Measurements from ENCODE around the gene SYT9. TPM values are rescaled to one million over a fixed set of nuclear protein-coding genes. Genes with fewer than 3 reads are reported as not detected.

Gene SYT9, protein sequence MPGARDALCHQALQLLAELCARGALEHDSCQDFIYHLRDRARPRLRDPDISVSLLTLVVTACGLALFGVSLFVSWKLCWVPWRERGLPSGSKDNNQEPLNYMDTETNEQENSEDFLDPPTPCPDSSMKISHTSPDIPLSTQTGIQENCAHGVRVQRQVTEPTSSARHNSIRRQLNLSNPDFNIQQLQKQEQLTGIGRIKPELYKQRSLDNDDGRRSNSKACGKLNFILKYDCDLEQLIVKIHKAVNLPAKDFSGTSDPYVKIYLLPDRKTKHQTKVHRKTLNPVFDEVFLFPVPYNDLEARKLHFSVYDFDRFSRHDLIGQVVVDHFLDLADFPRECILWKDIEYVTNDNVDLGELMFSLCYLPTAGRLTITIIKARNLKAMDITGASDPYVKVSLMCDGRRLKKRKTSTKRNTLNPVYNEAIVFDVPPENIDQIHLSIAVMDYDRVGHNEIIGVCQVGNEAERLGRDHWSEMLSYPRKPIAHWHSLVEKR
- not detected in 2 replicates for total RNA-seq

DNA sequence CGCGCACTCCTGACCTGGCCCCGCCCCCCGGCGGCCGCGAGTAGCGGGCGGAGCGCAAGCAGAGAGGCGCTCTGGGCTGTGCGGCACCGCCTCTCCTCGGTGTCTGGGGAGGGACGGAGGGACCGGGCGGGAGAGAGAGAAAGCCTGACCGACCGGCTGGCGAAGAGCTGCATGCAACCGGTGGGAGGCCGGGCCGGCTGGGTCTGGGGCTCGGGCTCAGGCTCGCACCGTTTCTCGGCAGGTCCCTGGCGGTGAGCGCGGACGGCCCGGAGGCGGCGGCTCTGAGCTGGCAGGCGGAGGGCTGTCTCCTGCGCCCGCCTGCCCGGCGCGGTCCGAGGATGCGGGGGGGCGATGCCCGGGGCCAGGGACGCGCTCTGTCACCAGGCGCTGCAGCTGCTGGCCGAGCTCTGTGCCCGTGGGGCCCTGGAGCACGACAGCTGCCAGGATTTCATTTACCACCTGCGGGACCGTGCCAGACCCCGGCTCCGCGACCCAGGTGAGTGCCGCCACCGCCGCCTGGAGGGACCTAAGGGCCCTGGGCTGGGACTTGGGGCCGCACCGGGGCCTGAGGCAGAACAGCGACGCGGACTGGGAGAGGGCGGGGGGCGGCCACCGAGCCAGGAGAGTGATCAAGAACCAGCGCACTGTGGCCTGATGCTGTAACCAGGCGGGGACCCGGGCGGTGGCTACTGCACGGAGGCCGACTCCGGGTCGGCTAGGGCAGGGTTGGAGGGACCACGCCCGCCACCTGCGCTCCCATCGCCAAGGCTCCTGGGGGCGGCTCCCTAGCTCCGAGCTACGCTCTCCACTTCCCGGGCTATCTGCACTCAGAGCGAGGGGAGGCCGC lies at the start of gene SYT9:
Gene SYT9 (plus strand): TSS at position 69 of the 847 bp plus-strand sequence. CDS start 283 bp downstream, at position 352.

DNA sequence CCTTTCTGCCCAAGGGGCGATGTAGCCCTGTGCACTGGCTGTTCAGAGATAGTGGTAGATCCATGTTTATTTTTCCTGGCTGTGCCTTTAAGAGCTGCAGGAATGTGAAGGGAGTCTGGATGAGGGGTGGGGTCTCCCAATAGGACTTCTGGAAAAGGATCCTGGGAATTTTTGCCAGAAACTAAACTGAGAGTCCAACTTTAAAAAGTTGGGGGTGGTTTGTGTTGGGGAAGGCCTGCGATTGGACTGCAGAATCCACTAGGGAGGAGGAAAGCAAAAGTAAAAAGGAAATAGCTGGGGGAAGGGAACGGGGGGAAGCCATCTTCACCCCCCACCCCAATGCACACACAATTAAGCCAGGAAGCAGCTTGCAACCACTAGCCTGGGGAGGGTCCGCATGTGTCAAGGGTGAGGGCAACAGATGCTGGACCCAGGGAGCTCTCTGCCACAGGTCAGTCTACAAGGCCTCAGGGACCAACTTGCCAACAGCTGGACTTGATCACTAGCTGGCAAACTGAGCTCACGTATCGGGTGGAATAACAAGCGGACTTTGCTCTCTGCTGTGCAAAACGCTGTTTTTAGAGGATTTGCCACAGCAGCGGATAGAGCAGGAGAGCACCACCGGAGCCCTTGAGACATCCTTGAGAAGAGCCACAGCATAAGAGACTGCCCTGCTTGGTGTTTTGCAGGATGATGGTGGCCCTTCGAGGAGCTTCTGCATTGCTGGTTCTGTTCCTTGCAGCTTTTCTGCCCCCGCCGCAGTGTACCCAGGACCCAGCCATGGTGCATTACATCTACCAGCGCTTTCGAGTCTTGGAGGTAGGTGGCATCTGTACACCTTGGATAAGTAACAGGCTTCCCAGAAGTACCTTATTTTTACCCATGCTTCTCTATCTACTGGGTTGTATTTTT lies 233.7 kb downstream of the SYT9 start, which contains the start of gene OLFML1:
Gene OLFML1 (plus strand): TSS at position 321 of the 912 bp plus-strand sequence. CDS start 370 bp downstream, at position 691.

DNA sequence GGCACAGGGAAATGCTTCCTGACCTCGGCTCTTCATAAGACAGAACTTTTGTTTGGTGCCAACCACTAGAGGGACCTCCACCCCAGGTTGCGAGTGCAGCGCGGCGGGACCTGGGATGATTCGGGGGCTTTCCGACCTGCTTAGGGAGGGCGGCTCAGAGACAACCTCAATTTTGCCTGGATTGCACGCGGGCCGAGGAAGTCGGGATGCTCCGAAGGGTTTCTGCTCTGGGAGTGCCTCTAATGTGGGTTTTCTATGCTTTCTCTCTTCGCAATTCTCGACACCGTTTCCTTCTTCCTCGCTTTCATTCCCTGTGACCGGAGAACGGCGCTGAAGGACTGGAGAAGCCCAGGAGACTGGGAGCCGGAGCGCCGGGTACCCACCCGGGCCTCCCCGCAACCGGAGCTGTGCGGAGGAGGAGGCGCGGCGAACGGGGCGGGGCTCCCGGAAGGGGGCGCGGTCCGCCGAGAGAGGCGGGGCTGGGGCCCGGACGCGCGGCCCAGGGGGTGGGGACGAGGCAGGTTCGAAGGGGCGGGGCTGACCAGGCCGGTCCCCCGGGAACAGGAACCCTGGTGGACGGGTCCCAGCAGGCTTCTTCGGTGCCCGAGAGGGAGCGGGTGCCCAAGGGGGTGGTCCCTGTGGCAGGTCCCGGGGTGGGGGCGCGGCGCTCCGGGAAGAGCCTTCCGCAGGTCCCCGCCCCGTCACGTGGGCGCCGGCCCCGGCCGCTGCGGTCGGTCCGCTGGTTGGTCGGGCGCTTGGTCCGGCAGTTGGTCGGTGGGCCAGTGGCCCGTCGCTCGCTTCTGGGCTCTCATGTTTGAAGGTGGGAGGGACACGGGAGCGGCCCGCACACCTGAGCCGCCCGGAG lies 261.8 kb downstream of the SYT9 start, which contains the start of gene PPFIBP2:
Gene PPFIBP2 (plus strand): TSS at position 766 of the 865 bp plus-strand sequence. CDS start 35,477 bp downstream, outside the sequence.

Other genes with a start within 250 kb of the SYT9 start
- gene ZNF214, start 231.6 kb upstream of the SYT9 start, total RNA-seq: 0.70 and 2.0 TPM in 2 replicates
- not detected in 2 replicates for gene NLRP14, start 231.4 kb upstream of the SYT9 start, total RNA-seq
- not detected in 2 replicates for gene RBMXL2, start 162.9 kb upstream of the SYT9 start, total RNA-seq
- 7.6 and 22.5 TPM in 2 replicates for gene OLFML1, start 233.6 kb downstream of the SYT9 start, total RNA-seq

Data from pericardium fibroblast (primary cell).